Stimulated activated CD8-positive, alpha-beta memory T cell treated with anti-CD3 and anti-CD28 coated beads, Interleukin-4, amount 100 ng/mL, for 24 hours (primary cell): Measurements from ENCODE around the gene HIVEP3.

Experiments
- DNase-seq: peaks from one replicate; pipeline ENCODE4 v3.0.0-alpha.2; 2020; ENCODE audit warnings: low read depth

Gene HIVEP3

DNA sequence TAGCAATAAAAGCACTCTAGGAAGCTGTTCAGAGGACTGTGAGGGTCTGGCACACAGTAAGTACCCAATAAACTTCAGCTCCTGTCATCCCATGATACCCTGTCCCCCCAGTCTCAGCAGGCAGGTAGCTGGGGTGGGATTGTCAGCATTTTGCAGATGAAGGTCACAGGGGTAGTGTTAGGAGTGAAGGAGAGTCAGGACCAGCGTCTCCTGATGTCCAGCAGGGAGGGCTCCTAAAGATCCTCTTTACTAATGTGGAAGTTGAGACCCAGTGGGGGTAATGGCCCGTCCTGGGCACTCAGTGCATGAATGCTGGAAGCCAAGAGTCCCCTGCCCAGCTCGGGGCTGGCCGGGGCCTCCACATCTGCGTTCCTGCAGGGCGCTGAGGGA lies 402.9 kb downstream of the HIVEP3 start:
- DNase-seq, result no peak

DNA sequence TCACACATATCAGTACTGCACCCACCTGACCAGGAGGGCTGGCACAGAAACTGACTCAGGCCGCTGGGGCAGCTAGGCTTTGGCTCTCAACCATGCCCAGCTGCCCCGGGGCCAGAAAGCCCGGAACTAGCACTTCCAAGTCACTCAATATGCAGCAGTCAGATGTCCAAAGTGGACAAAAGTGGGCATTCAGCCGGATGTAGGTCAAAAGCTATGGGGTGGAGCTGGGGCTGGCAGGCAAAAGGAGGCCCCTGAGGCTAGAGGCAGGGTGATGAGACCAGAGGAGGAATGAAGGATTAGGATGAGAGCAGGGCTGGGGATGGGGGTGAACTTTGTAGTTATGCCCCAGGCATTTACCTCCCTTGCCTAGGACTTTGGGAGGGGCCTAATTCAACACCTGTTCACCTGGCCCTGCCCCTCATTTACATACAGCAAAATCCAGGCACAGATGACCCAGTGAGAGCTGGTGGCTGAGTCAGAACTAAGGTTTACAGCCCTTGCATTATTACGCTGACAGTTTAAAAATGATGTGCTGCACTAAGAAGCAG lies 403.5 kb downstream of the HIVEP3 start:
- no peak for DNase-seq

DNA sequence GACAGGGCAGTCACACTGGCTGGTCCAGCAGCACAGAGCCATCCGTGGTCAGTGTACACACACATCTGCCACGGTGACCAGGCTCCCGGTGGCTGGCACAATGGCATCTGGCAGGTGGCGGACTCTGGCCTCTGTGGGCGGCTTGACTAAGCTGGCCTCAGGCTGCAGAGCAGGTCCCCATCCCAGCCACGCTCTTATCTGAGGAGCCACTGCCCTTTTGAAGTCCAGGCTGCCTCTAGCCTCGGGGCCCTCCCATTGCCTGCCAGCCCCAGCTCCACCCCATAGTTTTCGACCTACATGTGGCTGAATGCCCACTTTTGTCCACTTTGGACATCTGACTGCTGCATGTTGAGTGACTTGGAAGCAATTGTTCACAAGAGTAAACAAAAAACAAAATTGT lies 404.3 kb downstream of the HIVEP3 start:
- no peak for DNase-seq

DNA sequence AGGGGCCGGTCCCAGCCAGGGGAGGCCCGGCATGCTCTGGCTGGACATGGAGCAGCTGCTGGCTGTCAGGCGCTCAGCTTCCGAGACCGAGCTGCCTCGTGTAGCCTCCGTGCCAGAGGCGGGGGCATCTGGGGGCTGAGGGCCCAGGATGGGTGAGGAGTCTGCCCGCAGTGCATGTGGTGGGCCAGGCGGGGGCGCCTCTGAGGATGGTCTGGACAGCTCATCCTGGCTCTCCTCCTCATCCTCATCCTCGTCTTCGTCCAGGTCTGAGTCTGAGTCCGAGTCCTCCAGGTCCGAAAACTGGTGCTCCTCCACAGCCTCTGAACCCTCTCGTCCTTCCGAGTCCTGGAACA lies 405.4 kb downstream of the HIVEP3 start:
- DNase-seq, result peak; percentile 13

DNA sequence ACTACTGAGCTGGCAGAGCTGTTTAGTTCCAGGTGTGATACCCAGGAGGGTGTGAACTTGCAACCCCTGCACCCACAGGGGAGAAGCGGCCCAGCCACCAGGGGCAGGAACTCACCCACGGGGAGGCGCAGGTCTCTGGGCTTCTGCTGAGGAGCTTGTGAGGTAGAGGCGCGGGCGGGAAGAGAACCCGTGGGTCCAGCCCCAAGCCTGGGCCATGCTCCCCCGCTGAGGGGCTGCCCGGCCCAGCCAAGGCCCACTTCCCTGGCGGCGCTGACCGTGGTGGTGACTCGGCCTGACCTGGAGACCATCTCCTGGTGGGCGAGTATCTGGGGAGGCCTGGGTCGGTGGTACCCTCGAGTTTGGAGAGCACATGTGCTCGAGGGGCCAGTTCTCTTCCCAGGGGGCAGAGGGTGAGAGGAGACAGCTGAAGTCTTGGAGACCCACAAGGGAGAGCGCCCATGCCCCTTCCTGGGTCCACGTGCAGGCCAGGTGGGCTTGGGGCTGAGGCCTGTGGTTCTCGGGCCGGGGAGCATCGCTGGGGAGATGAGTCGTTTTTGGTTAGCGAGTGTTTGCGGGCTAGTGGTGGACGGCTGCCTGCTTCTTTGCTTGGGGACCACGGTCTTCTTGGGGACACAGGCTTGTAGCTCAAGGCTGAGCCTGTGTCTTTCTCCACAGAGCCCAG lies 405.9 kb downstream of the HIVEP3 start:
- no peak for DNase-seq

DNA sequence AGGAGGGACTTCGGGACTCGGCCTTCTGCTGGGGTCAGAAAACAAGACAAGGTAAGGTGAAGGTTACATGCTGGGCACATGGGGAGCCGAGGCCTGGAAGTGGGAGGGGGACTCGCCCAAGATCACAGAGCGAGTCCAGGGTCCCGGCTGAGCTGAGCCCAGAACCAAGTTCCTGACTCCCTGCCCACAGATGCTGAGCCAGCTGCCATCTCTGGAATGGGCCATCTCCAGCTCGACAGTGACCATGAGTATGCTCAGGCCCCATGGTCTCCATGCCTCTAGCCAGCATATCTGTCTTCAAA lies 407.5 kb downstream of the HIVEP3 start:
- no peak for DNase-seq

DNA sequence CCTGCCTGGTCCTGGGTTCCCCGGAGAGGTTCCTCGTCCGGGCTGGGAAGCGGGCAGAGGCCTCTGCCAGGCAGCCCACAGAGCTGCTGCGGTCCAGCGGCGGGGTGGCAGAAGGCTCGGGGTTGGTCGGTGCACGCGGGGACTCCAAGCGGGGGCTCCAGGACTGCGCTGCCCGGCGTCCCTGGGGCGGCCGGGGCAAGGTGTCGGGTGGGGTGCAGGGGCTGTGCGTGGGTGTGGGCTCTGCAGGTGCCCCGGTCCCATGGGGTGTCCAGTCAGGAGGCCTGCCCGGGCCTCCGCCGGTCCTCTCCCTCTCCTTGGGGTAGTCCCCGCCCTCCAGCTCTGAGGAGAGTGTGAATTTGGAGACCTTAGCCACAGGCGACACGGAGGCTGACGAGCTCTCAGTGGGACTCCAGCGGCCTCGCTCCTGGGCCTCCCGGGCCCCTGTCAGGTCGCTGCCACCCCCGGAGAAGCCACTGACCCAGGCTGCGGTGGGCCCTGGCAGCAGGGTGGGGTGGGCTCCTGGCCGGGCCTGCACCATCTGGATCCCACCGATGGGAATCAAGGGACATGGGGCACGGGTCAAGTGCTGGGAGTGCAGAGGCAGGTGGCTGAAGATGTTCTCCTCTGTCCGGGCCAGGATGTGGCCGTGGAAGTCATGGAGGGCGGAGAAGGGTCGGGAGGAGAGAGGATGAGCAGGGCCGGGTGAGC lies 408.0 kb downstream of the HIVEP3 start:
- DNase-seq, result no peak

DNA sequence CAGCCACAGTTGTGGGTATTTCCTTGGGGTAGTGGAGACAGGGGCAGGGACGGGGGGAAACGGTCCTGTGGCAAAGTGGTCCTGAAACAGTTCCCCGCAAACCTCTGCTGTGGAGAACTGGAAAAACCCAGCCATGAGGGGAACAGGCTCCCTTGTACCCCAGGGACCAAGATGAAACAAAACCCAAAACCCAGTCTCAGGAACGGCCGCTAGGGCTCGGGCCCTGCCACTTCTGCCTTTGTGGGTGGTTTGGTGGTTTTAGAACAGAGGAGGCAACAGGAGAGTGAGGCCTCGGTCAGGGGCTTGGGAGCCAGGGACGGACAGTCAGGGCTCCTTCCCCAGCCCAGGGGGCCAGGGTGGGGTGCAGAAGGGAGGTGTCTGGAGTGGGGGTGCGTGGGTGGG lies 409.5 kb downstream of the HIVEP3 start:
- no peak for DNase-seq

DNA sequence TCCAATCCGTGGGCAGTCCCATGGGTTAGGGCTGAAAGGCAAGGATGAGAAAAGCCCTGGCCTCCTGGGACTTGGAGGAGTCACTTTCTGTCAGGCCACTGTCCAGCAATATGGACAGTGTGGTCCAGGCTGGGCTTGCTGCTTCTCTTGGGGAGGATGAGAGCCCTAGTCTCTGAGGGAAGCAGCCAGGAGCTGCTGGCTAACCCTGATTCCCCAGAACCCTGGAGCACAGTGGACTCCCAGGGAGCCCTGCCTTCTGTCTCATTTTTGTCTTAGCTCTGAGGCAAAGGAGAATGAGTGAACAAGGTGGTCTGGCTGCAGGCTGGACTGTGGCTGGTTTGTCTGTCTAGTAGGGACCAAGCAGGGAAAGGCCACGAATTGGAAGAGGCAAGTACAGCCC lies 410.4 kb downstream of the HIVEP3 start:
- DNase-seq, result no peak

DNA sequence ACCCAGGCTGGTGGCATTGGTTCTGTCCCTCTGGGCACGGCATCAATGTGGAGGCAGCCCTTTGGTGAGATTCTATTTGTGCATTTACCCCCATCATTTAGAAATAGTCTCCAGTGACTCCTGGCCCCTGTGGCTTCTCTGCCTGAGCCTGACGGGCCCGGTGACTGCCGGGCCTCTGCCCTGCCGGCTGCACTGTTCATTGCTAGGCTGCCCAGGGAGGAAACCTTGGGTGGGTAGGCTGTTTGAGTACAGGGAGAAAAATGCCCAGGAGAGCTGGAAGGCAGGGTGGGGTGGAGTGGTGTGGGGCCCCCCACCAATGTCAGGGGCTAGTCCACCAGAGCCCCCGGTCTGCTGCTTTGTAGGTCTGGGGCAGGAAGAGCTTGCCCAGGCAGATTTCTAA lies 410.9 kb downstream of the HIVEP3 start:
- no peak for DNase-seq

DNA sequence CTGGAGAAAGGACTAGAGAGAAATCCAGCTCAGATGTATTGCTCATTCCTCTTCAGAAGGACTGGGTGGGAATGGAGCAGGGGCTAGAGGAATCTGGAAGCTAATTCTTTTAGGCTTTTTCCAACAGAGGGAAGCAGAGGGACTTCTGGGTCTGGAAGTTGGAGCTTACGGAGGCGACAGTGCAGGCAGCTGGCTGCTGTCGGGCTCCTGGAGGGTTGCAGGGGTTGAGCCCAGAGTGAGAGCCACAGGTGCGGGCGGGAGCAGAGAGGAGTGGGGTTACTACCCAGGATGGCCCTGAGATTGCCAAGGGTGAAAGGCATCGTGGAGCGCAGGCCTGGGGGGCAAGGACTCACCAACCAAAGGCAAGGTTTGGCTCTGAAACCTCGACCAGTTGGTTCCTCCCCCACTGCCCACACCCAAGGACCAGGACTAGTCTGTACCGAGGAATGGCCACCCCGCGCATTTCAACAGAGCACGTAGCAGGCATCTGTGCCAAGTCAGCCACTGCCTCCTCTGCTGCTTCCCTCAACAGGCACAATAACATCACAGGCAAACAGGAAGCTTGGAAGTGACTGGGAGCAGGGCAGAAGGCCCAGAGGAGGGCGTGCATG lies 411.5 kb downstream of the HIVEP3 start:
- DNase-seq, result no peak

DNA sequence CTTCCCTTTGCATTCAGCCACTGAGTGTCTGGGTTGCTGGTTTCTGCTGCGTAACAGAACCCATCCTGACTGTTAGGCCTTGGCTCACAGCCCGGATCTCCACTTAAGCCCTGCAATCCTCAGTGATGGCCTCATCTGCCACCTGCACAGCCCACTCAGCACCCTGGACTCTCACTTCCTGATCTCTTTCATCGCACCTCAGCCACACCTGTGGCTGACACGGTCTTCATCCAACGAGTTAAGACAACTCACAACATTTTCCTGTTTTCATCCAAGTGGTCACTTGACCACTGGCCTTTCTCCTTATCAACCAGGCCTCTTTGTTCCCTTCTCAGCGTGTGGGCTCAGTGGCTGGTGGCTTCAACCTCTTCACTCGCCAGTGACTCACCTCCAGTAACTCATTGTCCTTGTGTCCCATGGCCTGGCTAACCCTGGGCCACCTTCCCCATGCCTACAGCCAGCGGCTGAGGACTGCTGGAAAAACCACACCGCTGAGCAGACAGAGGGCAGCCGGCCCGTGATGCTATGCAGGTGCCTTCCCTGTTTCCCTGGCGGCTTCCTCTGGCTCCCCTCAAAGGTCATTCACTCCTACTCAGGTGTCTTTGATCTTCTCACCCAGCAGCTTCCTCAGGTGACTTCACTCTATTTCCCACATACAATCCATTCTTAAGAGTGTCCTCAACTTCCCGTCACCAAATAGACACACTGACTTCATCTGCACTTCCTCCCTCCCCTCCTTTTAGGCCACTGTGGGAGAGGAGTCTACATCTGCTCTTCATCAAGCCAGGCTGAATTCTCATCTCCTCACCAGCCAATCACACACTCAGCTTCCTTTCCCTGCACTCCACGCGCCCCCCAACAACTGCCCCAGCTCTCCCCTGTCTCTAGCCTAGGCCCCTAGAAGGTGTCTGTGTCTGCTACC lies 414.3 kb downstream of the HIVEP3 start:
- no peak for DNase-seq

DNA sequence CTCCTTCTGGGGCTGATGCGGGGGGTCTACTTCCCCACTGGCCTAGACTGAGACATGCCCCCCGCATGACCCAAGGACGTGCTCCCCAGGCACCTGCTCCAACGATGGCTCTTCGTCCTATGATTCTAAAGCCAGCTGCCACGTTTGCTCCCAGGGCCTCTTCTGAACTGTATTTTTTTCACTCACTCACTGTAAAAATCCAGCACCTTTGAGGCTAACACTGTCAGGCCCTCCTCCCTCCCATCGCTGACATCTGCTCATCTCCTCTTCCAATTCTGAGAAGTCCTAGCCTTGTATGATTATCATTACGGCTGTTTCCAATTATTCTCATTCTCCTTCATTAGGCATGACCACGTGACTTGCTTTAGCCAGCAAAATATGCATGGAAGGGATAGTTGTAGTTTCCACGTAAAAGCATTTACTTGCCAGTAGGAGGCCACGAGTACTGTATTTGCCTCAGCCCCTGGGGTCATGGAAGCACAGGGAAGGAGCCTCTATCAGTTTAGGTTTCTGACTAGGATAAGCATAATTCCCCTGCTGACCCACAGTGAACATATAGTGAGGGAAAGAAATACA lies 415.1 kb downstream of the HIVEP3 start:
- DNase-seq, result no peak

DNA sequence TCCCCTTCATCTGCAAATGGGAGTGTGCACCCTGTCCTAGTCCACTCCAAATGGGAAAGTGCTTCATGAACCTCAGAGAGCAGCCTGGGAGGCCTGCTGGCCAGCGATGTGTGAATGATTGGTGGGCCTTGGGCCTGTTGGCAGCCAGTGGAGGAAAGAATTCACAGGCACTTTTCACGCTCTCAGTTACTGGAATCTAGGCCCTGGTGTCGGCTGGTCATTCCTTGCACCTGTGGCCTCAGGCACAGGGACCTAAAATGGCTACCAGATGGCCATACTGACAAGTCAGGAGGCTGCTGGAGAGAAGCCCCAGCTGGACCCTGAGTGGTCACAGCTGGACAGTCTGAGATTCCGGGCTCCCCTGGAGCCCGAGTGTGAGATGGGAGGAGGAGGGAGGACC lies 415.8 kb downstream of the HIVEP3 start:
- DNase-seq, result no peak

DNA sequence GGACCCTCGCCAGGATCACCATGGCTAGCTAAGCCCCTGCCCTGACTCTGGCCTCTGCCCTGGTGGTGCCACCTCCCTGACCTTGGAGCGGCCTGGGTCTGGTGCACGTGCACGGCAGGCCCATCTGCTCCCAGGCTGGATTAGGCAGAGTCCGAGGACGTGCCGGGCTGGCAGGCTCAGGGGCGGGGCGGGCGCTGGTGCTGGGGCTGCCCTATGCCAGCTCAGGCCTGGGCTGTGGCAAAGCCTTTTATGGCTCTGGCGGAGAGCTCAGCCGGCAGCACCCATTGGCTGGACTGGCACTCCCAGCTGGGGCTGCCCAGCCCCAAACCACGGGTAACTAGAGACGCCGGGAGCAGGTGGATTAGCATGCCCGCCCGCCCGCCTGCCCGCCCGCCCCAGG lies 417.1 kb downstream of the HIVEP3 start:
- no peak for DNase-seq

DNA sequence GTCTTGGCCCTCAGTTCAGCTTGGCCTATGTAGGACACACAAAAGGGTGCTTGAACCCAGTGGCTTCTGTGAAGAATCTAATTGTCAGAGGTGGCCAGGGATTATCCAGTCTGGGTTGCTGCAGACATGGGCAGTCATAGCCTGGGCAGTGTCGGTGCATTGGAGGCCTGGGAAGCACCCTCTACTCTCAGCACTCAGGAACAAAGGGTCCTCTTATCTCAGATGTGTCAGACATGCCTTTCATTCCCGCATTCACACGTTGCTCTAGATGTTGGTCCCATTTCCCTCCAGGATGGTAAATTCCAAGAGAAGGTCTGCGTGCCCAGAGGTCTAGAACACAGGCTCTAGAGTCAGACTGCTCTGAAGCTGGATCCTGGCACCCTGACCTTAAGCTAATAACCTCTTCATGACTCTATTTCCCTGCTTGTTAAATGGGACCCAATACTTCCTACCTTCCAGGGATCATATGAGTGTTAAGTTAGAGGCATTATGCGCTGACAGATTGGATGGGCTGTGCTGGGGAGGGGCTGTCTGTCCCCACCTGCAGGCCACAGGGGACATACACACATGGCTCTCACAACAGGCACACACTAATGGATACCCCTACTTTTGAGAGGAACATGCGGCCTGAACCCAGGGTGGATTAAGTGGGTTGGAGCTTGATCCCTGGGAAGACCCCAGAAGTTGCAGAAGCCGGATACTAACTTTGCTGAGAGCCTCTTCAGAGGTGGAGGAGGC lies 417.8 kb downstream of the HIVEP3 start:
- no peak for DNase-seq

DNA sequence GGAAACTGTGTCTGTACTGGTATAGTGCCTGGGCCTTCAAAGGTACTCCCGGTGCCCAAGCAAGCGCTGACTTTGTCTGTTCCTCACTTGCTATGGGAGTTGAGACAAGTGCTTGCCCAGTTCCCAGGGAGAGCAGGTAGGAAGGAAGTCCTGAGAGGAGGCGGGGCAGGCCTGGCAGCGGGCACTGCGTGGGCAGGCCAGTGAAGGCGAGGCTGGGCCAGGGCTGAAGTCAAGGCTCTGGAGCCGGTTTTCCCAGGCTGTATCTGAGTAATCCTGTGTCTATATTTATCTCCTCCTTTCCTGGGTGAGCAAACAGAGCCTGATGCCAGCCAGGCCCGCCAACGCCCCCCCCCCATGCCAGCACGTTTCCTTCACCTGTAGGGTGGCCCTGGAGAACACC lies 418.3 kb downstream of the HIVEP3 start:
- no peak for DNase-seq

DNA sequence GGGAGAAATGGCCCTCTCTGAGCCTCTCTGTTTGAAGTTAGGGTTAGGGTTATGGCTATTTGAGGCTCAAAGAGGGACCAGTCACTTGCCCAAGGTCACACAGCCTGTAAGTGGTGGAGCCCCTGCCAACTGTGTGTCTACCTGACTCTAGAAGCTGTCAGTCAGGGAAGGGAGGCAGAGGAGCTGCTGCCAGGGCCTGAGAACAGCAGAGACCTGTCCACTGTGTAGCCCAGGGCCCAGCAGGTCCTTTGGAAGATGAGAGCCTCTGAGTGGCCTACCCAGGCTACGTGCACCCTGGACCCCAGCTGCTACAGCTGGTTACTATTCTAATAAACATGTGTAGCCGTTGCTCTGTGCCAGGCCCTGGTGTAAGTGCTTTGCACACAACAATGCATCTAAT lies 419.1 kb downstream of the HIVEP3 start:
- no peak for DNase-seq

DNA sequence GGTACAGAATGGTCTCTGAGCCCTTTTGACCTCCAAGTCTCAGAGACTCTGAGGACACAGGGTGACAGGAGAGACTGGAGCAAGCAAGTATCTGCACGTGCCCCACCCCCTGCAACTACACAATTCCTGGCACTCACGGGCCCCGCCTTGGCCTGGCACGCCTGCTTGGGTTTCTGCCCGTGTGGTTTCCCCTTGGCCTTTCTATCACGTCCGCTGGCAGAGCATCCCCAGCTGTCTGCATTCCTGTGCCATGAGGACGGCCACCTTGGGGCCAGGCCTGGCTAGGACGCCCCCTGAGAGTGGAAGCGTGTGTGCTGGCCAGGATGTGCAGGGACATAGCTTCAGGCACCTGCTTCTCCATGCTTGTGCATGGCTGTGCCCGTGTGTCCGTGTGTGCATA lies 419.9 kb downstream of the HIVEP3 start:
- DNase-seq, result no peak

DNA sequence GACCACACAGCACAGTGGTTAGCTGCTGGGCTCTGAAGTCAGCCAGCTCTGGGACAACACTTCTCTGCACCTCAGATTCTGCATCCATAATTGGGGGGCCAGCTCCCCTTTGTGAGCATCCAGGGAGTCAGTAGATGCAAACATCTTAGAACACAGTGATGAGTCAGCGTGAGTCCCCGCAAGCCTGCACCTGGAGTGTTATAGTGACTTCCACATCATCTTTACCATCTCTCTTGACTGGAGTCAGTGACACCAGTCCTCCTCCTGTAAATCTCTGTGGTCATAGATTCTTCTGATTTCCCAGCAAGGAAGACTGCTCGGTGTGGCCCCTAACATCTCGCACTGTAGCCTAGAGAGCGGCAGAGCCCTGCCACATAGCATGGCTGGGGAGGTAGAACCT lies 420.3 kb downstream of the HIVEP3 start:
- DNase-seq, result no peak

DNA sequence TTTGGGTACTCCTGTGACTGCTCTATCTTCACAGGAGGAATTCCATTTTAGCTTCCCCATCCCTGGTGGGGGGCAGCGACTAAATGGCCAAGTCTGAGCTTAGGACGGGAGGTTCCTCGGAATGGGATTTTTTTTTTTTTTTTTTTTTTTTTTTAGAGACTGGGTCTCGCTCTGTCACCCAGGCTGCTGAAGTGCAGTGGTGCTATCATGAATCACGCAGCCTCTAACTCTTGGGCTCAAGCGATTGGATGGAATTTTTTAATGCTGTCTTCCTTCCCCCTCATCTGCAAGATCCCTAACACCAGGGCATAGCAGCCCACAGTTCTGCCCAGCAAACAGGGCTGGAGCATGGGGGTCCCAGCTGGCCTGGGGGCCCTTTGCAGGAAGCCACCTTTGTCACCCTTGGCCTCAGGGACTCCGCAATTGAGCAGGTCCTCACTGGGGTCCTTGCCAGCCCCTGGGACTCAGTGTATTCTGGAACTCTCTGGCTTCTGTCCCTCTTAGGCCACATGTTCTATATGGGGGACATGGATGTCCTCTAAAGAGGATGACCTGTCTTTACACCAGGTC lies 421.2 kb downstream of the HIVEP3 start:
- no peak for DNase-seq
